Endodermal cell (in vitro differentiated cells): ENCODE measurements around the gene SLC26A6. TPM values are rescaled to one million over a fixed set of nuclear protein-coding genes. Genes with fewer than 3 reads are reported as not detected.

Experiments used
- DNase-seq: peaks from one replicate; pipeline ENCODE4 v3.0.0-alpha.2; 2017
- H3K27ac ChIP-seq: 2 replicates; pipeline ENCODE4 v1.5.1; 2013; ENCODE audit warnings: mild to moderate bottlenecking, low read depth, low read length, moderate library complexity
- H3K27me3 ChIP-seq: 2 replicates; pipeline ENCODE4 v1.6.1; 2013; ENCODE audit warnings: mild to moderate bottlenecking, low read length, moderate library complexity; ENCODE audit not compliant: insufficient read depth, control insufficient read depth, poor library complexity, severe bottlenecking
- H3K36me3 ChIP-seq: 2 replicates; pipeline ENCODE4 v1.7.0; 2013; ENCODE audit warnings: mild to moderate bottlenecking, low read length, moderate library complexity; ENCODE audit not compliant: control insufficient read depth, insufficient read depth
- H3K4me1 ChIP-seq: one replicate; pipeline ENCODE4 v1.7.0; 2013; ENCODE audit warnings: low read length; ENCODE audit not compliant: control insufficient read depth, insufficient read depth
- H3K4me3 ChIP-seq: 2 replicates; pipeline ENCODE4 v1.5.1; 2013; ENCODE audit warnings: mild to moderate bottlenecking, low read length, moderate library complexity
- H3K9ac ChIP-seq: 2 replicates; pipeline ENCODE4 v1.6.1; 2013; ENCODE audit warnings: mild to moderate bottlenecking, low read length, moderate library complexity; ENCODE audit not compliant: poor library complexity, severe bottlenecking; ENCODE audit errors: extremely low read depth
- H3K9me3 ChIP-seq: 2 replicates; pipeline ENCODE4 v1.6.1; 2013; ENCODE audit warnings: mild to moderate bottlenecking, low read length, moderate library complexity; ENCODE audit not compliant: control insufficient read depth
- H3K27ac Mint-ChIP-seq: 2 replicates; pipeline ENCODE4 v1.8.0; 2020; ENCODE audit warnings: mixed read lengths
- H3K27me3 Mint-ChIP-seq: 2 replicates; pipeline ENCODE4 v1.8.0; 2021; ENCODE audit warnings: mild to moderate bottlenecking, mixed read lengths; ENCODE audit not compliant: insufficient read depth
- H3K36me3 Mint-ChIP-seq: 2 replicates; pipeline ENCODE4 v1.8.0; 2020; ENCODE audit warnings: low read depth, mixed read lengths
- H3K4me1 Mint-ChIP-seq: 2 replicates; pipeline ENCODE4 v1.8.0; 2020; ENCODE audit warnings: mixed read lengths
- H3K4me3 Mint-ChIP-seq: 2 replicates; pipeline ENCODE4 v1.8.0; 2020; ENCODE audit warnings: mild to moderate bottlenecking, moderate library complexity, mixed read lengths
- H3K9me3 Mint-ChIP-seq: 2 replicates; pipeline ENCODE4 v1.8.0; 2020; ENCODE audit warnings: mild to moderate bottlenecking, mixed read lengths
- WGBS, 2 experiments: methylation state at CpG; one replicate each; pipeline versions ENCODE4 v1.1.5 to v1.1.7; 2013; ENCODE audit warnings: missing lambda C conversion rate in 2 of 2, mixed read lengths in 1 of 2; ENCODE audit not compliant: insufficient coverage in 1 of 2, insufficient read length in 1 of 2; 5-methylcytosine and 5-hydroxymethylcytosine counted together
- total RNA-seq, 2 donors: library from RNA; stranded (reverse); fragmentation: NEBNext Ultra II Directional in 1 of 2; extraction: Animal tissue kit (Norgen Biotek cat#: 25700) in 1 of 2; gene quantifications; 2 replicates in 1 of 2; 3 replicates in 1 of 2; pipeline ENCODE4 v1.2.1, GENCODE V29; 2021
- TF ChIP-seq, protein P1 (sequence below): fragments of 200-600 bp; sonication (generic); conservative IDR thresholded peaks from 2 replicates; pipeline ENCODE4 v1.5.0; 2021; ENCODE audit warnings: antibody characterized with exemption, mild to moderate bottlenecking

SLC26A6 gene
- total RNA-seq, 2 donors from 2014 or later: 65.1 to 75.6 TPM

DNA sequence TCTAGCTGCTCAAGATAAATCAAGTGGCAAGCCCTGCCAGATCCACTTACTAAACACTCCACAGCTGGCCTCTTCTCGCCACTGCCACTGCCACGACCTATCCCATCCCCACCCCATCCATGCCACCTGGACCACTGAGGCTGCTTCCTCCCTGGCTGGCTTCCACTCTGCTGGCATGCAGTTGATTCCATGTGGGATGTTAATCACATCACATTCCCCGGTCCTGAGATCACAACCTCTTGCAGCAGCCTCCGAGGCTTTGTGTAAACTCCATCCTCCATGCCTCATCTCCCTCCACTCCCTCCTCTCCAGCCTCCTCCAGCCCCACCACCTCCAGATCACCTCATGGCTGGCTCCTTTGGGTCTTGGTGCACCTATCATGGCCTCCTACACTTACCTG is 42.8 kb upstream of the SLC26A6 start:
- Mint-ChIP-seq H3K36me3 (peaks cover 64% of the 10 kb centered on the region), H3K4me1 (no peaks in the 10 kb centered on the region), H3K27me3 (no peaks in the 10 kb centered on the region), H3K4me3 (no peak overlapping the region), H3K27ac (no peak overlapping the region), H3K9me3 (no peaks in the 10 kb centered on the region)
- H3K27me3 ChIP-seq: no peaks in the 10 kb centered on the region
- H3K4me3 ChIP-seq: no peak overlapping the region
- no peak overlapping the region for H3K27ac ChIP-seq
- H3K9me3 ChIP-seq: no peaks in the 10 kb centered on the region
- no peak for DNase-seq
- WGBS, 2 experiments: 91 to 96% methylated on average over 4 of the region's 4 CpGs
- H3K4me1 ChIP-seq: no peaks in the 10 kb centered on the region
- TF ChIP-seq, protein P1, sequence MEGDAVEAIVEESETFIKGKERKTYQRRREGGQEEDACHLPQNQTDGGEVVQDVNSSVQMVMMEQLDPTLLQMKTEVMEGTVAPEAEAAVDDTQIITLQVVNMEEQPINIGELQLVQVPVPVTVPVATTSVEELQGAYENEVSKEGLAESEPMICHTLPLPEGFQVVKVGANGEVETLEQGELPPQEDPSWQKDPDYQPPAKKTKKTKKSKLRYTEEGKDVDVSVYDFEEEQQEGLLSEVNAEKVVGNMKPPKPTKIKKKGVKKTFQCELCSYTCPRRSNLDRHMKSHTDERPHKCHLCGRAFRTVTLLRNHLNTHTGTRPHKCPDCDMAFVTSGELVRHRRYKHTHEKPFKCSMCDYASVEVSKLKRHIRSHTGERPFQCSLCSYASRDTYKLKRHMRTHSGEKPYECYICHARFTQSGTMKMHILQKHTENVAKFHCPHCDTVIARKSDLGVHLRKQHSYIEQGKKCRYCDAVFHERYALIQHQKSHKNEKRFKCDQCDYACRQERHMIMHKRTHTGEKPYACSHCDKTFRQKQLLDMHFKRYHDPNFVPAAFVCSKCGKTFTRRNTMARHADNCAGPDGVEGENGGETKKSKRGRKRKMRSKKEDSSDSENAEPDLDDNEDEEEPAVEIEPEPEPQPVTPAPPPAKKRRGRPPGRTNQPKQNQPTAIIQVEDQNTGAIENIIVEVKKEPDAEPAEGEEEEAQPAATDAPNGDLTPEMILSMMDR: no peak
- peaks cover 68% of the 10 kb centered on the region for H3K36me3 ChIP-seq
- H3K9ac ChIP-seq: no peak overlapping the region

DNA sequence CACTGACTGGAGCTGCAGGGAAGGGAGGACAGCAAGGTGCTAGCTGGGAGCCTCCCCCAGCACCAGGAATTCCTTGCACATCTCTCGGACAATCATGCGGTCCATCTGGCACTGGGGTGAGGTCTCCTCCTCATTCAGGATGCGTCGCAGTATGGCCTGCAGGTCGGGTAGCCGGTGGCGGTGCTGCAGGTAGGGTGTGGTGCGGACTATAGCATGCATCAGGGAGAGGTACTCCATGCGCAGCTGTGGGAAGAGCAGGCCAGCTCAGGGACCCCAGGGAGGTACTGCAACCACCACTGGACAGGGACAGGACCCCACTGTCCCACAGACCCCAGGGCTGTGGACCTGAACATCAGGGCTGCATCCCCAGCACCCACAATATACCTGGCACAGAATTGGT is 39.2 kb upstream of the SLC26A6 start:
- H3K36me3 Mint-ChIP-seq: peaks cover 56% of the 10 kb centered on the region
- H3K27me3 ChIP-seq: no peaks in the 10 kb centered on the region
- 95 to 96% methylated on average over 6 to 9 of the region's 9 CpGs for WGBS, 2 experiments
- no peak overlapping the region for H3K4me3 ChIP-seq
- H3K9me3 Mint-ChIP-seq: no peaks in the 10 kb centered on the region
- H3K27me3 Mint-ChIP-seq: no peaks in the 10 kb centered on the region
- no peak overlapping the region for H3K4me3 Mint-ChIP-seq
- no peak overlapping the region for H3K9ac ChIP-seq
- no peak for DNase-seq
- no peaks in the 10 kb centered on the region for H3K4me1 Mint-ChIP-seq
- H3K9me3 ChIP-seq: no peaks in the 10 kb centered on the region
- TF ChIP-seq, protein P1: no peak
- H3K36me3 ChIP-seq: peaks cover 48% of the 10 kb centered on the region
- no peak overlapping the region for H3K27ac Mint-ChIP-seq
- H3K4me1 ChIP-seq: no peaks in the 10 kb centered on the region
- no peak overlapping the region for H3K27ac ChIP-seq

DNA sequence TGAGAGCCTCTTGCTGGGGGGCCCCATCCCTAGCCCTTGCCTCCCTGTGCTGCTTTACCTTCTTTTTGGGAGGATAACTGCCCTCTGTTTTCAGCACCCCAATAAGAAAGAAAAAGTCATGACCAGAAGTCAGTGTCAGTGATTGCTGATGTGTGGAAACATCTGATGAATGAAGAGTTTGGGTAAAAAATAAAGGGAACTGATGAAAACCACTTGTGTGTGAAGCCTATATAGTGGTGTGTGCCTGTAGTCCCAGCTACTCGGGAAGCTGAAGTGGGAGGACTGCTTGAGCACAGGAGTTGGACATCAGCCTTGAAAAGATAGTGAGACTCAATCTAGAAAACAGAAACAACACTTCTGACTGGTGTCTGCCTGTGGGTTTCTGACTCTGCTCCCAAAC is 37.3 kb upstream of the SLC26A6 start:
- Mint-ChIP-seq H3K27ac (no peak overlapping the region), H3K4me1 (no peaks in the 10 kb centered on the region), H3K36me3 (peaks cover 53% of the 10 kb centered on the region), H3K4me3 (no peak overlapping the region), H3K9me3 (no peaks in the 10 kb centered on the region), H3K27me3 (no peaks in the 10 kb centered on the region)
- WGBS, 2 experiments: 80 to 88% methylated on average over 1 of the region's 1 CpG
- no peaks in the 10 kb centered on the region for H3K27me3 ChIP-seq
- H3K4me1 ChIP-seq: no peaks in the 10 kb centered on the region
- H3K27ac ChIP-seq: no peak overlapping the region
- H3K9me3 ChIP-seq: peaks cover 8% of the 10 kb centered on the region
- H3K36me3 ChIP-seq: peaks cover 34% of the 10 kb centered on the region
- DNase-seq: no peak
- TF ChIP-seq, protein P1: no peak
- H3K9ac ChIP-seq: no peak overlapping the region
- H3K4me3 ChIP-seq: no peak overlapping the region
